WTC11 (cell line): ENCODE data around the gene CTCF.

Experiments used
- AFF4 ChIP-seq: sonication (generic); formaldehyde crosslinking; IDR thresholded peaks from 2 replicates; pipeline ENCODE4 v1.8.1; 2023; ENCODE audit warnings: mild to moderate bottlenecking, missing genetic modification reagents, borderline replicate concordance
- CTCF ChIP-seq: fragments of 200-600 bp; IDR thresholded peaks from 2 replicates; pipeline ENCODE4 v1.8.0; 2022; ENCODE audit warnings: antibody characterized with exemption
- MAX ChIP-seq: sonication (generic); formaldehyde crosslinking; IDR thresholded peaks from 2 replicates; pipeline ENCODE4 v1.8.0; 2022; ENCODE audit warnings: mild to moderate bottlenecking, missing genetic modification reagents
- SMAD3 ChIP-seq: sonication (generic); formaldehyde crosslinking; IDR thresholded peaks from 2 replicates; pipeline ENCODE4 v1.8.0; 2022; ENCODE audit warnings: missing genetic modification reagents, mild to moderate bottlenecking, borderline replicate concordance
- SP1 ChIP-seq: sonication (generic); formaldehyde crosslinking; conservative IDR thresholded peaks from 2 replicates; pipeline ENCODE4 v1.8.1; 2022; ENCODE audit warnings: missing genetic modification reagents

- TF ChIP-seq CTCF (no peak), MAX (CRISPR knock-in tag) (no peak), SMAD3 (CRISPR knock-in tag) (no peak), AFF4 (CRISPR knock-in tag) (no peak), SP1 (CRISPR knock-in tag) (no peak)
Observed at GRCh38 chr16:67538666-67539101, 23.6 kb upstream of the CTCF start.
